ENCODE results near the gene PTPRJ. TPM values are rescaled to one million over a fixed set of nuclear protein-coding genes. Genes with fewer than 3 reads are reported as not detected.
A peak's percentile ranks its signal among the peaks of the same experiment; 100 is the strongest.

The PTPRJ gene
- total RNA-seq, 1 experiment from 2014 or later, result 10.5 TPM

- peak overlapping the region; percentile 60 for H3K9ac ChIP-seq (ENCODE audit: low read length)
- peak; percentile 69 for ATAC-seq
- H3K4me1 ChIP-seq (ENCODE audit: insufficient read depth, low read length), result peaks cover 24% of the 10 kb centered on the region
- no peaks in the 10 kb centered on the region for H3K27me3 ChIP-seq (ENCODE audit: low read length)
- BruUV-seq (replicated peaks), result no TSS peak
- peak; percentile 69 for DNase-seq
- no peaks in the 10 kb centered on the region for H3K9me2 ChIP-seq (replicated peaks; ENCODE audit: low read length)
- peak overlapping the region; percentile 72 for H3K27ac ChIP-seq (ENCODE audit: low read length)
- no peaks in the 10 kb centered on the region for H3F3A ChIP-seq (ENCODE audit: low read length, unreplicated experiment)
- TF ChIP-seq EZH2phosphoT487 (IDR thresholded peaks at IDR 0.05; ENCODE audit: borderline replicate concordance, low read length), result no peak
- peak; percentile 34 for TF ChIP-seq CTCF (conservative IDR thresholded peaks at IDR 0.05; ENCODE audit: low read depth, low read length)
- no peaks in the 10 kb centered on the region for H3K9me3 ChIP-seq (ENCODE audit: low read length)
- peaks cover 8% of the 10 kb centered on the region for H3K36me3 ChIP-seq (ENCODE audit: low read depth, low read length)
- no peaks in the 10 kb centered on the region for H4K20me1 ChIP-seq (ENCODE audit: low read length)
- peak overlapping the region; percentile 80 for H3K4me2 ChIP-seq (ENCODE audit: low read length)
- peak overlapping the region; percentile 52; the same call in 1 of the 2 replicates for H3K4me3 ChIP-seq (ENCODE audit: low read length)
- CTCF ChIA-PET, result interaction anchor here (0.6 to 1.2 kb wide), 7 partner anchors 15 to 177 kb away, joined by 3 to 19 read pairs (median 4); partner anchors contain the start of gene PTPRJ
- peaks cover 41% of the 10 kb centered on the region for H3K79me2 ChIP-seq (ENCODE audit: low read length)
- H2AFZ ChIP-seq (ENCODE audit: low read length), result no peak overlapping the region
- POLR2A ChIA-PET (ENCODE audit: unreplicated experiment), result interaction anchor here (0.7 kb wide), 1 partner anchor 249 kb away, joined by 6 read pairs; no protein-coding TSS in a partner anchor
- intact Hi-C loops (cut with micrococcal nuclease), result loop anchor here (1.0 to 5.0 kb wide), 3 partner anchors 16 to 252 kb away; no protein-coding TSS in a partner anchor
Measured at GRCh38 chr11:48109046-48109666, 128.8 kb downstream of the PTPRJ start.

GRCh38 chr11:48110509-48110766 lies 130.1 kb downstream of the PTPRJ start:
- H4K20me1 ChIP-seq (ENCODE audit: low read length), result no peaks in the 10 kb centered on the region
- H3K79me2 ChIP-seq (ENCODE audit: low read length), result peaks cover 31% of the 10 kb centered on the region
- ATAC-seq, result no peak
- peaks cover 21% of the 10 kb centered on the region for H3K36me3 ChIP-seq (ENCODE audit: low read depth, low read length)
- POLR2A ChIA-PET (ENCODE audit: unreplicated experiment), result no interaction called here
- H3K27ac ChIP-seq (ENCODE audit: low read length), result no peak overlapping the region
- no peak for DNase-seq
- H2AFZ ChIP-seq (ENCODE audit: low read length), result no peak overlapping the region
- H3K4me3 ChIP-seq (ENCODE audit: low read length), result no peak overlapping the region
- no peaks in the 10 kb centered on the region for H3K9me2 ChIP-seq (replicated peaks; ENCODE audit: low read length)
- no peak for TF ChIP-seq EZH2phosphoT487 (IDR thresholded peaks at IDR 0.05; ENCODE audit: borderline replicate concordance, low read length)
- no peak for TF ChIP-seq EZH2 (IDR thresholded peaks at IDR 0.05; ENCODE audit: low read length, unreplicated experiment)
- no peak for TF ChIP-seq CTCF (conservative IDR thresholded peaks at IDR 0.05; ENCODE audit: low read depth, low read length)
- CTCF ChIA-PET, result no interaction called here
- peak overlapping the region; percentile 60; the same call in 1 of the 2 replicates for H3K9ac ChIP-seq (ENCODE audit: low read length)
- intact Hi-C loops (cut with micrococcal nuclease), result loop anchor here (1.0 to 2.0 kb wide), 2 partner anchors 136 to 176 kb away; no protein-coding TSS in a partner anchor
- H3K4me1 ChIP-seq (ENCODE audit: insufficient read depth, low read length), result peaks cover 21% of the 10 kb centered on the region
- H3K9me3 ChIP-seq (ENCODE audit: low read length), result 0 out of 2 replicates have a peak, but pooled peaks cover 3% of the 10 kb centered on the region
- H3K27me3 ChIP-seq (ENCODE audit: low read length), result no peaks in the 10 kb centered on the region
- no peaks in the 10 kb centered on the region for H3F3A ChIP-seq (ENCODE audit: low read length, unreplicated experiment)
- no TSS peak for BruUV-seq (replicated peaks)
- peak overlapping the region; percentile 80; the same call in 1 of the 2 replicates for H3K4me2 ChIP-seq (ENCODE audit: low read length)

- ChIA-PET POLR2A (ENCODE audit: unreplicated experiment) (interaction anchor here (0.6 kb wide), 1 partner anchor 62 kb away, joined by 3 read pairs; no protein-coding TSS in a partner anchor), CTCF (no interaction called here)
- H2AFZ ChIP-seq (ENCODE audit: low read length), result no peak overlapping the region
- no TSS peak for BruUV-seq (replicated peaks)
- H3K4me3 ChIP-seq (ENCODE audit: low read length), result no peak overlapping the region
- H3K9me3 ChIP-seq (ENCODE audit: low read length), result 0 out of 2 replicates have a peak, but pooled peaks cover 3% of the 10 kb centered on the region
- TF ChIP-seq CTCF (conservative IDR thresholded peaks at IDR 0.05; ENCODE audit: low read depth, low read length) (no peak), EZH2phosphoT487 (IDR thresholded peaks at IDR 0.05; ENCODE audit: borderline replicate concordance, low read length) (no peak), EZH2 (IDR thresholded peaks at IDR 0.05; ENCODE audit: low read length, unreplicated experiment) (no peak)
- H3K4me2 ChIP-seq (ENCODE audit: low read length), result no peak overlapping the region
- no peak overlapping the region for H3K9ac ChIP-seq (ENCODE audit: low read length)
- H3K79me2 ChIP-seq (ENCODE audit: low read length), result peaks cover 21% of the 10 kb centered on the region
- DNase-seq, result no peak
- ATAC-seq, result no peak
- H3K27me3 ChIP-seq (ENCODE audit: low read length), result no peaks in the 10 kb centered on the region
- H3K36me3 ChIP-seq (ENCODE audit: low read depth, low read length), result peaks cover 26% of the 10 kb centered on the region
- no peaks in the 10 kb centered on the region for H4K20me1 ChIP-seq (ENCODE audit: low read length)
- no peaks in the 10 kb centered on the region for H3K9me2 ChIP-seq (replicated peaks; ENCODE audit: low read length)
- no peak overlapping the region for H3K27ac ChIP-seq (ENCODE audit: low read length)
- intact Hi-C loops (cut with micrococcal nuclease), result loop anchor here (2.0 kb wide), 1 partner anchor 137 kb away; no protein-coding TSS in a partner anchor
- H3K4me1 ChIP-seq (ENCODE audit: insufficient read depth, low read length), result peaks cover 20% of the 10 kb centered on the region
- H3F3A ChIP-seq (ENCODE audit: low read length, unreplicated experiment), result no peaks in the 10 kb centered on the region
Measured at GRCh38 chr11:48111891-48112290, 131.5 kb downstream of the PTPRJ start.
